HepG2 (cell line): ENCODE measurements around the gene AGRN. TPM values are rescaled to one million over a fixed set of nuclear protein-coding genes. Genes with fewer than 3 reads are reported as not detected.

Experiments used
- GATAD2A ChIP-seq: IDR thresholded peaks from 2 replicates; pipeline ENCODE4 v1.6.1; 2016
- MXD3 ChIP-seq: IDR thresholded peaks from 2 replicates; pipeline ENCODE4 v1.6.1; 2016; ENCODE audit warnings: mild to moderate bottlenecking, missing biosample characterization, missing genetic modification reagents
- POLR2AphosphoS5 ChIP-seq: IDR thresholded peaks from 2 replicates; pipeline ENCODE4 v1.6.1; 2012; ENCODE audit warnings: low read depth, low read length
- SAP130 ChIP-seq: IDR thresholded peaks from 2 replicates; pipeline ENCODE4 v1.6.1; 2016; ENCODE audit warnings: low read depth
- SOX13 ChIP-seq, 3 experiments: fragments of 450-650 bp in 1 of 3; sonication (generic) in 1 of 3; formaldehyde crosslinking in 1 of 3; IDR thresholded peaks in 2 of 3; conservative IDR thresholded peaks in 1 of 3; 2 replicates each; pipeline versions ENCODE4 v1.5.0 to v1.6.1; 2016 to 2020; ENCODE audit warnings: antibody characterized with exemption in 1 of 3, mild to moderate bottlenecking in 1 of 3, missing compliant biosample characterization in 1 of 3, missing genetic modification reagents in 1 of 3, moderate library complexity in 1 of 3
- ZGPAT ChIP-seq: IDR thresholded peaks from 2 replicates; pipeline ENCODE4 v1.6.1; 2016; ENCODE audit warnings: mild to moderate bottlenecking
- ZKSCAN1 ChIP-seq: fragments of 150-350 bp; IDR thresholded peaks from 2 replicates; pipeline ENCODE4 v1.6.1; 2014; ENCODE audit warnings: low read length
- ZMYM4 ChIP-seq: sonication (generic); formaldehyde crosslinking; IDR thresholded peaks from 2 replicates; pipeline ENCODE4 v1.8.1; 2023; ENCODE audit warnings: mild to moderate bottlenecking, missing genetic modification reagents
- ZNF318 ChIP-seq: sonication (generic); formaldehyde crosslinking; IDR thresholded peaks from 2 replicates; pipeline ENCODE4 v1.4.0; 2020; ENCODE audit warnings: mild to moderate bottlenecking, missing genetic modification reagents
- ZNF331 ChIP-seq: sonication (generic); formaldehyde crosslinking; IDR thresholded peaks from 2 replicates; pipeline ENCODE4 v1.4.0; 2020; ENCODE audit warnings: missing genetic modification reagents
- ZNF512B ChIP-seq: sonication (generic); formaldehyde crosslinking; IDR thresholded peaks from 2 replicates; pipeline ENCODE4 v1.5.1; 2020; ENCODE audit warnings: missing genetic modification reagents, mild to moderate bottlenecking, borderline replicate concordance
- ZNF800 ChIP-seq: sonication (generic); formaldehyde crosslinking; IDR thresholded peaks from 2 replicates; pipeline ENCODE4 v1.4.0; 2020; ENCODE audit warnings: missing genetic modification reagents
- polyA plus RNA-seq, 8 experiments: library from polyadenylated mRNA; depleted of rRNA in 3 of 8; stranded (reverse) in 7 of 8; unstranded in 1 of 8; fragments of >200 nt; fragmentation: Illumina TruSeq in 4 of 8; extraction: Trizol in 4 of 8; gene quantifications; 2 replicates each; pipeline versions ENCODE4 v1.2.1 to v1.2.3, GENCODE V29; 2011 to 2016; ENCODE audit warnings: low read depth in 4 of 8, missing spikeins in 1 of 8, mixed read lengths in 1 of 8; ENCODE audit not compliant: insufficient read depth in 1 of 8
- total RNA-seq, 5 experiments: library from RNA; depleted of rRNA; stranded (reverse); fragments of >200 nt; fragmentation: Illumina TruSeq; extraction: Trizol; gene quantifications; 2 replicates each; pipeline ENCODE4 v1.2.3, GENCODE V29; 2016; ENCODE audit warnings: low read depth in 1 of 5

The AGRN gene
- total and polyA plus RNA-seq, 2 of the 13 experiments (the other 11 are each of a cell fraction or from before 2014, with no cell fraction given) = 29.8 to 65.2 TPM

GRCh38 chr1:1058088-1058905 lies 38.4 kb downstream of the AGRN start (continued):
- 0 out of 2 replicates have a peak, but pooled peaks have one; percentile 4 for TF ChIP-seq ZNF512B (CRISPR knock-in tag)
- peak; percentile 74 for TF ChIP-seq ZNF331 (CRISPR knock-in tag)
- peak; percentile 94 for TF ChIP-seq SAP130 (CRISPR knock-in tag)
- peak; percentile 79 for TF ChIP-seq GATAD2A
- no peak for TF ChIP-seq ZKSCAN1
- TF ChIP-seq ZMYM4 = no peak; the same call in 1 of the 2 replicates
- no peak for TF ChIP-seq ZNF318 (CRISPR knock-in tag)
- peak; percentile 73 for TF ChIP-seq POLR2AphosphoS5
- peak; percentile 69; the same call in 1 of the 2 replicates for TF ChIP-seq MXD3 (CRISPR knock-in tag)
- TF ChIP-seq ZGPAT = peak; percentile 66
- no peak for TF ChIP-seq ZNF800
- TF ChIP-seq SOX13 (IDR thresholded peaks at IDR 0.05) = no peak
- TF ChIP-seq SOX13 (CRISPR knock-in tag; conservative IDR thresholded peaks at IDR 0.05 in 1 of 2, IDR thresholded peaks at IDR 0.05 in 1 of 2) = peak in 1 of 2 experiments; percentile 28; a peak in 1 of 4 replicates
